ENCODE results near the gene KRT15. TPM values are rescaled to one million over a fixed set of nuclear protein-coding genes. Genes with fewer than 3 reads are reported as not detected.
A peak's percentile ranks its signal among the peaks of the same experiment; 100 is the strongest.

The KRT15 gene
- total RNA-seq, 1 donor = 0.63 TPM

DNA sequence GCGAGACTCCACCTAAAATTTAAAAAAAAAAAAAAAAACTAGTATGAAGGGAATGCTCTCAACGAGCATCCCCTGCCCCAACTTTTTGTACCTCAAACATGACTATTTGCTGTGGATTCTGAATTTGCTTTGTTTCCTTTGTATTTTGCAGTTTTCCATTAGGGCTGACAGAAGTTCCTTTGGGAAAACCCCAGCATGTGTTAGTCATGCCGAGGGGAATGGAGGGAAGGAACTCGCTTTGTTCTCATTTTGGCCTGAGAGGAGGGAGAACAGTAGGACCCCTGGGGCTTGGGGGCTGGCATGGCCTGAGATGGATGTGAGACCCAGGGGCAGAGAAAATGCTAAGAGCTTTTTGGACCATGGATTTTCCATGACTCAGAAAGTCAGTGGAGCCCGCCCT is 32.7 kb upstream of the KRT15 start:
- H3K4me3 ChIP-seq (ENCODE audit: low read depth, low read length) = no peak overlapping the region
- DNase-seq (ENCODE audit: low read depth) = peak; percentile 64
- TF ChIP-seq CTCF (IDR thresholded peaks at IDR 0.05; ENCODE audit: insufficient read depth, low read length) = no peak

- H3K4me3 ChIP-seq (ENCODE audit: low read depth, low read length) = no peak overlapping the region
- DNase-seq (ENCODE audit: low read depth) = no peak
- TF ChIP-seq CTCF (IDR thresholded peaks at IDR 0.05; ENCODE audit: insufficient read depth, low read length) = no peak
These were observed 30.9 kb upstream of the KRT15 start for GRCh38 chr17:41549596-41550039.

GRCh38 chr17:41548844-41549595 is 30.3 kb upstream of the KRT15 start:
- TF ChIP-seq CTCF (IDR thresholded peaks at IDR 0.05; ENCODE audit: insufficient read depth, low read length) = peak; percentile 93
- peak; percentile 90 for DNase-seq (ENCODE audit: low read depth)
- no peak overlapping the region for H3K4me3 ChIP-seq (ENCODE audit: low read depth, low read length)

DNA sequence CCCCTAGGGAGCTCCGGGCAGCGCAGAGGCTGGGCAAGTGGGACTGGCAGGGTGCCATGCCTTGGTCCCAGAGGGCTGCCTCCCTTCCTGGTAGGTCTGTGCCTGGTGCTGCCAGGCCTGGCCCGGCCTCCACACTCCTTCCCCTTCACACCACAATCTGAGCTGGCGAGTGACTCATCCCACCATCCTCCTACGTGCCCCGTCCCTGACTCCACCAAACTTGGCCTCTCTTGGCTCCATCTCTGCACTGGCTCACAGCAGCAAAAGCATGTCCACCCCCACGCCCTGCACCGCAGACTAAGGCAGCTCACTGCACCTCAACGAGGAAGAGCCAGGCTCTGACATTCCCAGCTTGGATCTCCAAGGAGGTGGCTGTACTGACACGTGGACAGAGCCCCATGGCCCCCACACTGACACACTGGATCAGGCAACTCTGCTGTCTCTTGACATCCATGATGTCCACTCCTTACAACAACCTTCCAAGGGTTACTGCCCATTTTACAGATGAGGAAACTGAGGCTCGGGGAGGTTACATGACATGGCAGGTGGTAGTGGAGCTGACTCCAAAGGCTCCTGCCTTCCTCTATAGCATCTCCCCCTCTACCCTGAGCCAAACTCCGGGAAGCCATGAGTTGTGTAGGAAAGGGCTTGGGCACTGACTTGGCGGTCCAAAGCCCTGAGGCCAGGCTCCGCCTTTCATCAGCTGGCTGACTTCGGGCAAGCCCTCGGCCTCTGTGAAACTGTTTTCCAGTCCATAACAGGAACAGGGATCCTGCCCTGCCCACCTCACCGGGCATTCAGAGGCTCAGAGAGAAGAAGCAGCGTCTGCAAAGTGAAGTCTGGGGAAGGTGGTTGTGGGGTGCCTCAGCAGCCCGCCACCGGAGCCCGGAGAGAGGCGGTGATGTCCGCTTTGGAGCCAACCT is 29.5 kb upstream of the KRT15 start:
- DNase-seq (ENCODE audit: low read depth) = peak; percentile 97
- no peak for TF ChIP-seq CTCF (IDR thresholded peaks at IDR 0.05; ENCODE audit: insufficient read depth, low read length)
- H3K4me3 ChIP-seq (ENCODE audit: low read depth, low read length) = no peak overlapping the region

GRCh38 chr17:41547378-41547841 is 28.7 kb upstream of the KRT15 start:
- H3K4me3 ChIP-seq (ENCODE audit: low read depth, low read length) = no peak overlapping the region
- DNase-seq (ENCODE audit: low read depth) = no peak
- TF ChIP-seq CTCF (IDR thresholded peaks at IDR 0.05; ENCODE audit: insufficient read depth, low read length) = no peak

DNA sequence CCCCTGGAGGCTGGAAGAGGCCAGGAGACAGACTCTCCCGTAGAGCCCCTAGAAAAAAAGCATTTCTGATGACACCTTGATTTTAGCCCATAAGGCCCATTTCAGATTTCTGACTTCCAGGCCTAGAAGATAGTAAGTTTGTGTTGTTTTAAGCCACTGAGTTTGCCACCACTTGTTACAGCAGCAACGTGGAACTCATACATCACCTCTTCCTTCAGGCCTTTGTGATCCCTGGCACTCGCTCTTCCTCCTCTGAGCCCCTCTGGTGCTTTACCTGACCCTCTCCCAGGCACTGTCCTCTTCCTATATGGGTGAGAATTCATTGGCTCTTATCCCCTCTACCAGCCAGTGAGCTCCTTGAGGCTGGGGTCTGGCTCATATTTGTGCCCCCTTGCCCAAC is 28.1 kb upstream of the KRT15 start:
- no peak overlapping the region for H3K4me3 ChIP-seq (ENCODE audit: low read depth, low read length)
- DNase-seq (ENCODE audit: low read depth) = no peak
- no peak for TF ChIP-seq CTCF (IDR thresholded peaks at IDR 0.05; ENCODE audit: insufficient read depth, low read length)
